Measurements from ENCODE around the gene DPM3.
A peak's percentile ranks its signal among the peaks of the same experiment; 100 is the strongest.

Gene DPM3

GRCh38 chr1:155092641-155093040 is 47.7 kb downstream of the DPM3 start:
- DNase-seq: no peak

GRCh38 chr1:155092131-155092530 is 48.2 kb downstream of the DPM3 start:
- DNase-seq: no peak

GRCh38 chr1:155091071-155092051 is 49.0 kb downstream of the DPM3 start:
- DNase-seq: peak; percentile 81 to 89 (median 86)
